Right lobe of liver (tissue), 6 donors: ENCODE data around the gene UBE2J1. TPM values are rescaled to one million over a fixed set of nuclear protein-coding genes. Genes with fewer than 3 reads are reported as not detected.
A peak's percentile ranks its signal among the peaks of the same experiment; 100 is the strongest.
"Not testable (repeated sequence)": the region's sequence is repeated elsewhere in the genome, so short reads cannot be mapped to it uniquely, and the experiment has no call there.

ENCODE experiments used
- ATAC-seq, 4 donors: fragments of 200-7000 bp; cut with Tn5 transposase; one replicate each; pipeline ENCODE4 v1.9.1; 2020; ENCODE audit warnings: mild to moderate bottlenecking in 4 of 4, moderate library complexity in 4 of 4
- DNase-seq, 3 donors: peaks; one replicate each; pipeline ENCODE4 v3.0.0-alpha.2; 2020
- H3K27ac ChIP-seq, 3 donors: fragments of 200-600 bp; one replicate each; pipeline ENCODE4 v1.8.0; 2022
- H3K27me3 ChIP-seq, 2 donors: fragments of 200-600 bp; one replicate each; pipeline ENCODE4 v1.8.0; 2022
- H3K36me3 ChIP-seq, 4 donors: fragments of 200-600 bp; sonication (generic) in 1 of 4; one replicate each; pipeline versions ENCODE4 v1.5.1 to v1.8.0; 2017 to 2022; ENCODE audit warnings: control low read depth in 1 of 4
- H3K4me1 ChIP-seq, 4 donors: fragments of 200-600 bp; sonication (generic) in 1 of 4; one replicate each; pipeline versions ENCODE4 v1.5.1 to v1.8.0; 2017 to 2022; ENCODE audit warnings: control low read depth in 1 of 4
- H3K4me3 ChIP-seq, 3 donors: fragments of 200-600 bp; one replicate each; pipeline ENCODE4 v1.8.0; 2022
- H3K9me3 ChIP-seq, 4 donors: fragments of 200-600 bp; sonication (generic) in 1 of 4; one replicate each; pipeline versions ENCODE4 v1.5.1 to v1.8.0; 2017 to 2022; ENCODE audit warnings: control low read depth in 1 of 4
- POLR2A ChIP-seq: fragments of 450-650 bp; IDR thresholded peaks from one replicate; pipeline ENCODE4 v1.6.1; 2017; ENCODE audit warnings: antibody characterized with exemption, mild to moderate bottlenecking
- WGBS: methylation state at CpG from one replicate; pipeline ENCODE4 v1.1.6; 2018; ENCODE audit warnings: low coverage, low lambda C conversion rate; ENCODE audit not compliant: insufficient coverage; ENCODE audit errors: missing lambda C conversion rate; 5-methylcytosine and 5-hydroxymethylcytosine counted together
- intact Hi-C, 2 donors: fragments of 100-400 bp; cut with DNase I; formaldehyde crosslinking; loops; one replicate each; pipeline versions ENCODE4 v1.11.2 to v1.14.1; 2022
- long read RNA-seq: library from polyadenylated mRNA; unstranded; transcript quantifications from one replicate; pipeline ENCODE4 v2.0.0, GENCODE V29; 2019
- total RNA-seq, 6 experiments: library from RNA; depleted of rRNA in 2 of 6; stranded (reverse); fragments of >200 nt in 2 of 6; fragmentation: NEBNext Ultra II Directional in 3 of 6; extraction: Animal tissue kit (Norgen Biotek cat#: 25700) in 3 of 6; gene quantifications; one replicate each; pipeline versions ENCODE4 v1.1.0 to v1.2.4, GENCODE V29; 2016 to 2023
- TF ChIP-seq, protein P1 (sequence below), 4 donors: fragments of 200-600 bp in 3 of 4; fragments of 450-650 bp in 1 of 4; IDR thresholded peaks; one replicate each; pipeline versions ENCODE4 v1.5.1 to v1.8.0; 2016 to 2022; ENCODE audit warnings: antibody characterized with exemption in 4 of 4, mild to moderate bottlenecking in 2 of 4
- donor health status: DM: no; HTN: yes; CAD: no.
- donor health status: DM: no; HTN: no; CAD: no.
- donor health status: DM: no; HTN: no; CAD: no.
- donor health status: DM: no; HTN: yes; CAD: no.
- donor health status: DM: no; HTN: yes; CAD: no.

UBE2J1 gene, protein sequence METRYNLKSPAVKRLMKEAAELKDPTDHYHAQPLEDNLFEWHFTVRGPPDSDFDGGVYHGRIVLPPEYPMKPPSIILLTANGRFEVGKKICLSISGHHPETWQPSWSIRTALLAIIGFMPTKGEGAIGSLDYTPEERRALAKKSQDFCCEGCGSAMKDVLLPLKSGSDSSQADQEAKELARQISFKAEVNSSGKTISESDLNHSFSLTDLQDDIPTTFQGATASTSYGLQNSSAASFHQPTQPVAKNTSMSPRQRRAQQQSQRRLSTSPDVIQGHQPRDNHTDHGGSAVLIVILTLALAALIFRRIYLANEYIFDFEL
- total RNA-seq: 10 to 100 TPM; 14.9 to 22.3 (median 19.7) TPM
- long read RNA-seq, full-length matches to known transcripts: 2 of 5 reads
- long read RNA-seq, partial matches to known transcripts: 0 of 5 reads
- long read RNA-seq, other reads (novel, unspliced or antisense): 3 of 5 reads

DNA sequence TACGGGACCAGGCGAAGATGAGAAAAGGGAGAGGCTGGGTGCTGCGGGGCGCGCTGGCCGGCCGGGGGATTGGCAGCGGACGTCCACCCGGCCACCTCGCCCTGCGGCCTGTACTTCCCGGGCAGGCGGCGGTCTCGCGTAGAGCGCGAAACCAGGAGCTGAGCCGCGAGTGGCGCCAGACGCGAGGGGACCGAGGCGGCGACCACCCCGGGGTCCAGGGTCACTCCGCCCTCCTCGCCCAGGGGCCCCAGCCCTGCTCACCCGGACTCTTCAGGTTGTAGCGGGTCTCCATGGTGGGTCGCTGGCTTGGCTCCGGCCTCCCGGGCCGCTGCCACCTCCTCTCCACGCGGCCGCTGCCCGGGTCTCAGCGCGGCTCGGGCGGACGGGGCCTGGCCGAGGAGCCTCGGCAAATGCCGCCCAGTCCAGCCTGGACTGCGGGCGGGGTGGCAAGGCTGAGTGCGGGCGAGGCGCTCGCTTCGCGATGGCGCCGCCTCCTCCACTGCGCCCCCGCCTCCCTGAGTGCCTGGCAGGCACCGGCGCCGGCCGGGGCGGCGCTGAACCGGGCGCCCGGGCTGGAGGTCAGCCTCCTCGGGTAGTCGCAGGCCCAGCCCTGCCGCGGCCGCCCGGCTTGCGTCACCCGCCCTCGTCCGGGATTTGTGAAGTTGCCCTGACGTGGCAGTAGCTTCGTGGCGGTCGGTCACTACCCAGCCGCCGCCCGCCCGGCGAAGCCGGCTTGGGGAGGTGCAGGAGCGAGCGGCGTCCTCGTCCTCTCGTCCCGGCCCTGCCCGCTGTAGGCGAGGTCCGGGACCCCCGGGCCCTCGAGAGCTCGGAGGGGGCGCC is at the start of gene UBE2J1:
Gene UBE2J1, minus strand, starts transcription at position 445 of the 840 bp plus-strand sequence. Its CDS starts 153 bp downstream, at position 292.
- peaks cover 0 to 27% (median 3%) of the 10 kb centered on the region in 4 donors for H3K4me1 ChIP-seq
- DNase-seq (peak; percentile 98), ATAC-seq (peak; percentile 90 to 97 (median 94))
- H3K27me3 ChIP-seq: no peaks in the 10 kb centered on the region
- TF ChIP-seq, protein P1, sequence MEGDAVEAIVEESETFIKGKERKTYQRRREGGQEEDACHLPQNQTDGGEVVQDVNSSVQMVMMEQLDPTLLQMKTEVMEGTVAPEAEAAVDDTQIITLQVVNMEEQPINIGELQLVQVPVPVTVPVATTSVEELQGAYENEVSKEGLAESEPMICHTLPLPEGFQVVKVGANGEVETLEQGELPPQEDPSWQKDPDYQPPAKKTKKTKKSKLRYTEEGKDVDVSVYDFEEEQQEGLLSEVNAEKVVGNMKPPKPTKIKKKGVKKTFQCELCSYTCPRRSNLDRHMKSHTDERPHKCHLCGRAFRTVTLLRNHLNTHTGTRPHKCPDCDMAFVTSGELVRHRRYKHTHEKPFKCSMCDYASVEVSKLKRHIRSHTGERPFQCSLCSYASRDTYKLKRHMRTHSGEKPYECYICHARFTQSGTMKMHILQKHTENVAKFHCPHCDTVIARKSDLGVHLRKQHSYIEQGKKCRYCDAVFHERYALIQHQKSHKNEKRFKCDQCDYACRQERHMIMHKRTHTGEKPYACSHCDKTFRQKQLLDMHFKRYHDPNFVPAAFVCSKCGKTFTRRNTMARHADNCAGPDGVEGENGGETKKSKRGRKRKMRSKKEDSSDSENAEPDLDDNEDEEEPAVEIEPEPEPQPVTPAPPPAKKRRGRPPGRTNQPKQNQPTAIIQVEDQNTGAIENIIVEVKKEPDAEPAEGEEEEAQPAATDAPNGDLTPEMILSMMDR (IDR thresholded peaks at IDR 0.05): no peak
- peak; percentile 99 for TF ChIP-seq POLR2A
- H3K4me3 ChIP-seq: peak within 1 kb of the TSS; percentile 90 to 96 (median 93)
- intact Hi-C loops: no loop called here
- H3K9me3 ChIP-seq: no peaks in the 10 kb centered on the region
- WGBS: 0% methylated on average over 7 of the region's 102 CpGs
- H3K36me3 ChIP-seq: no peaks in the 10 kb centered on the region
- peak within 1 kb of the TSS; percentile 98 to 99 (median 98) for H3K27ac ChIP-seq

DNA sequence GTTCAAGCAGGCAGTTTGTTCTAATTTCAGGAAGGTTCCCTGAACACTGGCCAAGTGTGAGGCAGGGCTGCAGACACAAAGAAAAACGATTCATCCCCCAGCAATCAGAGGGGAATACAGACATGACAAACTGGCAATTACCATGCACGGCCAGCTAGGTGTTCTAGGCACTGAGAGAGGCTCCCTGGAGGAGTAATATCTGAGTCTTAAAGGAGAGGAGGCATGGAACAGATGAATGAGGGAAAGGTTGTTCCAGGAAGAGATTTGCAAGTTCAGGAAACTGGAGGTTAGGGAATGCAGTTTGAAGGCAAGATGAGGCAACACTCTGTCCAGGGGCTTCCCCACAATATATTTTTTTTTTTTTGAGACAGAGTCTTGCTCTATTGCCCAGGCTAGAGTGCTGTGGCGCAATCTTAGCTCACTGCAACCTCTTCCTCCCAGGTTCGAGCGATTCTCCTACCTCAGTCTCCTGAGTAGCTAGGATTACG is 48.4 kb upstream of the UBE2J1 start:
- intact Hi-C loops: no loop called here
- H3K27me3 ChIP-seq: no peaks in the 10 kb centered on the region
- no peaks in the 10 kb centered on the region for H3K9me3 ChIP-seq
- no peak for TF ChIP-seq POLR2A
- TF ChIP-seq, protein P1 (IDR thresholded peaks at IDR 0.05): no peak
- no peak overlapping the region for H3K27ac ChIP-seq
- no peaks in the 10 kb centered on the region for H3K4me1 ChIP-seq
- ATAC-seq (peak in 3 of 4 donors; percentile 23 to 59 (median 36)), DNase-seq (no peak)
- no peaks in the 10 kb centered on the region for H3K36me3 ChIP-seq
- H3K4me3 ChIP-seq: no peak overlapping the region
- WGBS: 70% methylated on average over 6 of the region's 6 CpGs

DNA sequence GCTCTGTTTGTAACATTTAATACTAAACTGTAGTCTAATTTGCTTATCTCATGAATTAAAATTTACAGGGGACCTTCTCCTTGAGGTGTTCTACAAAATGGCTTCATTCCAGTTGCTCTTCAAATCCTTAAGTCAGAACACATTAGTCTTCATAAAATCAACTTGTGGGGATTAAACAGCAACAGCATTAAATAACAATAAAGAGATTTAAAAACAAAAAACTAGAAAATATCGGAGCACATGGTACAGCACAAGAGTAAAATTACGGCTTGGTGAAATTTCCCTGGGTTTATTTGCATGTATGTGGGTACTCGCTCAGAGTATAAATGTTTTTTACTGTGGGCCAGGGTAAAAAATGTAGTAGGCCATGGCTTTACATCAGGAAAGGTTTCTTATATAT is 47.5 kb upstream of the UBE2J1 start:
- no peak for TF ChIP-seq POLR2A
- TF ChIP-seq, protein P1 (IDR thresholded peaks at IDR 0.05): no peak
- ATAC-seq: no peak
- intact Hi-C loops: no loop called here
- no peaks in the 10 kb centered on the region for H3K27me3 ChIP-seq
- no peak for DNase-seq
- no peaks in the 10 kb centered on the region for H3K9me3 ChIP-seq
- no peak overlapping the region for H3K4me3 ChIP-seq
- no peaks in the 10 kb centered on the region for H3K4me1 ChIP-seq
- no peaks in the 10 kb centered on the region for H3K36me3 ChIP-seq
- WGBS: 94% methylated on average over 3 of the region's 3 CpGs
- no peak overlapping the region for H3K27ac ChIP-seq

DNA sequence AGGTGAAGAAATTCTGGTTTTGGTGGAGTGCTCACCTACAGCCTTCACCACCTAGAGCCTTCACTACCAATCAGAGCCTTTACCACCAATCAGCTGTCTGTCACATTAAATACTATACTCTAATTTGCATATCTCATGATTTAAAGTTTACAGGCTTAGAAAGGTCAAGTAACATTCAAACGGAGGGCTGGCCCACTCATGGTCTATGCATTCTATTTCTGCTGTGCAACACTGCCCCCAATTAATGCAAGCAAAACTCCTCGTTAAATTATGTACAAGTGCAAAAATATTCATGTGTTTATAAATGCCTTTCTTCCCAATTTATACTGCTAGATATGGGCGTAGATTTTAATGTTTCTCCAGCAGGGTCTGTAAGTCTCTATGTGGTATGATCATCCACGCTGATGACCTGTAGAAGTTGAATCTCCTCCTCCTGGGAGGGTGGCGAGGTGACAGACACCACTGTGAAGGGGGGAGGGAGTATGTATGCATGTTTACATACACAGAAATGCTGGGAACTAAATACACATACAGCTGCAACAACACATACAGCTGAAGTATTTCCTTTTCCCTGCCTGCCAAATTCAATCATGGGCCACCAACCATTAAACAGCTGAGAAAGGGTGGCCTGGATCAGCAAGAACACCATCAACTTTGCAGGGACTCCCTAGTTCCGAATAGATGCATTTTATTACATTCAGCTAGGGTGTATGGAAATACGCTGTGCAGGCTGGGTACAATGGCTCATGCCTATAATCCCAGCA is 46.4 kb upstream of the UBE2J1 start:
- Histone ChIP-seq H3K27me3 (no peaks in the 10 kb centered on the region), H3K4me1 (no peaks in the 10 kb centered on the region), H3K27ac (no peak overlapping the region), H3K4me3 (no peak overlapping the region), H3K9me3 (no peaks in the 10 kb centered on the region), H3K36me3 (no peaks in the 10 kb centered on the region)
- no peak for DNase-seq
- no peak for ATAC-seq
- WGBS: 85% methylated on average over 5 of the region's 7 CpGs
- TF ChIP-seq, protein P1 (IDR thresholded peaks at IDR 0.05): no peak
- no peak for TF ChIP-seq POLR2A
- intact Hi-C loops: no loop called here

DNA sequence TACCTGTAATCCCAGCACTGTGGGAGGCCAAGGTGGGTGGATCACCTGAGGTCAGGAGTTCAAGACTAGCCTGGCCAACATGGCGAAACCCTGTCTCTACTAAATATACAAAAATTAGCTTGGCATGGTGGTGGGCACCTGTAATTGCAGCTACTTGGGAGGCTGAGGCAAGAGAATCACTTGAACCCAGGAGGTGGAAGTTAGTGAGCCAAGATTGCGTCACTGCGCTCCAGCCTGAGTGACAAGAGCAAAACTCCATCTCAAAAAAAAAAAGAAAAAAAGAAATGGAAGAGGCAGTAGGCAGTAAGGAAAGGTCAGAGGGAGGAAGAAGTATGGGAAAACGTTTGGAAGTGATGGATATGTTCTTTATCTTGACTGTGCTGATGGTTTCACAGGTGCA is 45.4 kb upstream of the UBE2J1 start:
- DNase-seq, H3K27ac ChIP-seq, H3K4me3 ChIP-seq, H3K27me3 ChIP-seq, ATAC-seq, H3K4me1 ChIP-seq, H3K9me3 ChIP-seq, H3K36me3 ChIP-seq, intact Hi-C loops: not testable (repeated sequence)
- 74% methylated on average over 3 of the region's 4 CpGs for WGBS
